Measurements from ENCODE around the gene SIGLEC11.
"Not testable (repeated sequence)": the region's sequence is repeated elsewhere in the genome, so short reads cannot be mapped to it uniquely, and the experiment has no call there.

SIGLEC11 gene

GRCh38 chr19:49981603-49982593 is 20.9 kb upstream of the SIGLEC11 start:
- DNase-seq = no peak

GRCh38 chr19:49978324-49978723 is 17.4 kb upstream of the SIGLEC11 start:
- no peak for DNase-seq

- DNase-seq = no peak
Observed at GRCh38 chr19:49977881-49978280, 16.9 kb upstream of the SIGLEC11 start.

- DNase-seq = no peak
Observed at GRCh38 chr19:49977076-49977475, 16.1 kb upstream of the SIGLEC11 start.

GRCh38 chr19:49976496-49976895 is 15.5 kb upstream of the SIGLEC11 start:
- no peak for DNase-seq

- DNase-seq = no peak
Observed at GRCh38 chr19:49975051-49975450, 14.1 kb upstream of the SIGLEC11 start.

GRCh38 chr19:49973987-49974386 is 13.0 kb upstream of the SIGLEC11 start:
- no peak for DNase-seq

GRCh38 chr19:49972841-49973240 is 11.9 kb upstream of the SIGLEC11 start:
- no peak for DNase-seq

- DNase-seq = no peak
Observed at GRCh38 chr19:49971991-49972411, 11.0 kb upstream of the SIGLEC11 start.

GRCh38 chr19:49969355-49969754 is 8.4 kb upstream of the SIGLEC11 start:
- DNase-seq = not testable (repeated sequence)

- no peak for DNase-seq
Observed at GRCh38 chr19:49968279-49968922, 7.4 kb upstream of the SIGLEC11 start.

GRCh38 chr19:49959892-49960291 is 1.1 kb downstream of the SIGLEC11 start:
- not testable (repeated sequence) for DNase-seq

GRCh38 chr19:49958596-49958995 is 2.4 kb downstream of the SIGLEC11 start:
- not testable (repeated sequence) for DNase-seq

GRCh38 chr19:49958144-49958543 is 2.8 kb downstream of the SIGLEC11 start:
- not testable (repeated sequence) for DNase-seq

- no peak for DNase-seq
Observed at GRCh38 chr19:49957262-49957915, 3.6 kb downstream of the SIGLEC11 start.

- DNase-seq = no peak
Observed at GRCh38 chr19:49956115-49956495, 4.9 kb downstream of the SIGLEC11 start.

- no peak for DNase-seq
Observed at GRCh38 chr19:49954933-49955332, 6.0 kb downstream of the SIGLEC11 start.

GRCh38 chr19:49954092-49954829 is 6.7 kb downstream of the SIGLEC11 start:
- no peak for DNase-seq

- DNase-seq = no peak
Observed at GRCh38 chr19:49953416-49953815, 7.6 kb downstream of the SIGLEC11 start.

GRCh38 chr19:49952906-49953305 is 8.1 kb downstream of the SIGLEC11 start:
- DNase-seq = no peak

- no peak for DNase-seq
Observed at GRCh38 chr19:49952479-49952836, 8.5 kb downstream of the SIGLEC11 start.

GRCh38 chr19:49951806-49952478 is 9.0 kb downstream of the SIGLEC11 start:
- no peak for DNase-seq

All from RPMI8226 (cell line).